HEK293T (cell line): ENCODE data around the gene SLC1A4.

Experiments
- CTCF ChIA-PET: fragments of 350-600 bp; formaldehyde crosslinking; extraction: SDS; loops from one replicate; lab custom pipeline; 2021; ENCODE audit warnings: antibody characterized with exemption, inconsistent platforms; lab: Yijun Ruan, JAX
- POLR2A ChIA-PET: fragments of 350-600 bp; formaldehyde crosslinking; extraction: SDS; loops from one replicate; lab custom pipeline; 2020; ENCODE audit warnings: antibody characterized with exemption, inconsistent platforms; lab: Yijun Ruan, JAX
- DNase-seq: peaks from one replicate; pipeline ENCODE4 v3.0.0; 2012; ENCODE audit warnings: mixed read lengths; ENCODE audit errors: extremely low spot score
- ARNT ChIP-seq: fragments of 450-650 bp; IDR thresholded peaks from 2 replicates; pipeline ENCODE4 v1.6.1; 2017; ENCODE audit warnings: mild to moderate bottlenecking
- BHLHE40 ChIP-seq: fragments of 450-650 bp; IDR thresholded peaks from 2 replicates; pipeline ENCODE4 v1.6.1; 2016; ENCODE audit warnings: mild to moderate bottlenecking, moderate library complexity, borderline replicate concordance
- CTBP1 ChIP-seq: fragments of 450-650 bp; IDR thresholded peaks from 2 replicates; pipeline ENCODE4 v1.6.1; 2016; ENCODE audit warnings: borderline replicate concordance
- ELF4 ChIP-seq: fragments of 450-650 bp; IDR thresholded peaks from 2 replicates; pipeline ENCODE4 v1.6.1; 2017; ENCODE audit warnings: antibody characterized with exemption
- FOXA1 ChIP-seq: fragments of 450-650 bp; IDR thresholded peaks from 2 replicates; pipeline ENCODE4 v1.6.1; 2016; ENCODE audit warnings: mild to moderate bottlenecking
- FOXK2 ChIP-seq: fragments of 450-650 bp; IDR thresholded peaks from 2 replicates; pipeline ENCODE4 v1.6.1; 2016; ENCODE audit warnings: mild to moderate bottlenecking
- FOXM1 ChIP-seq: fragments of 450-650 bp; IDR thresholded peaks from 2 replicates; pipeline ENCODE4 v1.6.1; 2017; ENCODE audit warnings: mild to moderate bottlenecking, borderline replicate concordance
- HDGF ChIP-seq: fragments of 450-650 bp; IDR thresholded peaks from 2 replicates; pipeline ENCODE4 v1.6.1; 2017; ENCODE audit warnings: antibody characterized with exemption, borderline replicate concordance
- L3MBTL2 ChIP-seq: fragments of 450-650 bp; conservative IDR thresholded peaks from 2 replicates; pipeline ENCODE4 v1.6.1; 2016; ENCODE audit warnings: mild to moderate bottlenecking
- LEF1 ChIP-seq: fragments of 450-650 bp; IDR thresholded peaks from 2 replicates; pipeline ENCODE4 v1.6.1; 2017; ENCODE audit warnings: mild to moderate bottlenecking, borderline replicate concordance
- NFRKB ChIP-seq: fragments of 450-650 bp; IDR thresholded peaks from 2 replicates; pipeline ENCODE4 v1.6.1; 2016; ENCODE audit warnings: mild to moderate bottlenecking, moderate library complexity
- SP1 ChIP-seq: fragments of 450-650 bp; IDR thresholded peaks from 2 replicates; pipeline ENCODE4 v1.6.1; 2017
- SUZ12 ChIP-seq: fragments of 450-650 bp; IDR thresholded peaks from 2 replicates; pipeline ENCODE4 v1.6.1; 2016; ENCODE audit warnings: mild to moderate bottlenecking
- TARDBP ChIP-seq: fragments of 450-650 bp; IDR thresholded peaks from 2 replicates; pipeline ENCODE4 v1.6.1; 2016
- ZNF384 ChIP-seq: fragments of 450-650 bp; IDR thresholded peaks from 2 replicates; pipeline ENCODE4 v1.6.1; 2016
- TF ChIP-seq, protein P1 (sequence below): fragments of 450-650 bp; IDR thresholded peaks from 2 replicates; pipeline ENCODE4 v1.6.1; 2016

The SLC1A4 gene

GRCh38 chr2:65026704-65027464 is 37.7 kb downstream of the SLC1A4 start:
- no peak for DNase-seq
- ChIA-PET POLR2A (no interaction called here), CTCF (no interaction called here)
- TF ChIP-seq FOXA1: no peak
- no peak for TF ChIP-seq BHLHE40
- TF ChIP-seq ZNF384: no peak
- no peak for TF ChIP-seq NFRKB
- TF ChIP-seq, protein P1, sequence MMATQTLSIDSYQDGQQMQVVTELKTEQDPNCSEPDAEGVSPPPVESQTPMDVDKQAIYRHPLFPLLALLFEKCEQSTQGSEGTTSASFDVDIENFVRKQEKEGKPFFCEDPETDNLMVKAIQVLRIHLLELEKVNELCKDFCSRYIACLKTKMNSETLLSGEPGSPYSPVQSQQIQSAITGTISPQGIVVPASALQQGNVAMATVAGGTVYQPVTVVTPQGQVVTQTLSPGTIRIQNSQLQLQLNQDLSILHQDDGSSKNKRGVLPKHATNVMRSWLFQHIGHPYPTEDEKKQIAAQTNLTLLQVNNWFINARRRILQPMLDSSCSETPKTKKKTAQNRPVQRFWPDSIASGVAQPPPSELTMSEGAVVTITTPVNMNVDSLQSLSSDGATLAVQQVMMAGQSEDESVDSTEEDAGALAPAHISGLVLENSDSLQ: no peak
- no peak for TF ChIP-seq LEF1
- no peak for TF ChIP-seq TARDBP
- TF ChIP-seq FOXK2: no peak

- POLR2A ChIA-PET: no interaction called here
- DNase-seq: no peak
- CTCF ChIA-PET: no interaction called here
- TF ChIP-seq CTBP1 (no peak), HDGF (no peak), SUZ12 (no peak), FOXA1 (no peak), BHLHE40 (no peak), FOXK2 (no peak), LEF1 (no peak)
- TF ChIP-seq, protein P1: no peak
Observed at GRCh38 chr2:65027616-65028244, 38.5 kb downstream of the SLC1A4 start.

- ChIA-PET POLR2A (interaction anchor here (0.8 kb wide), 1 partner anchor 113 kb away, joined by 3 read pairs; no protein-coding TSS in a partner anchor), CTCF (interaction anchor here (0.6 to 3.0 kb wide), 2 partner anchors 110 to 112 kb away, joined by 3 to 11 read pairs; no protein-coding TSS in a partner anchor)
- TF ChIP-seq SP1: no peak
- TF ChIP-seq, protein P1: no peak
- TF ChIP-seq L3MBTL2: no peak
- no peak for TF ChIP-seq TARDBP
- TF ChIP-seq LEF1: no peak
- no peak for TF ChIP-seq HDGF
- no peak for TF ChIP-seq FOXK2
- TF ChIP-seq ZNF384: no peak
- TF ChIP-seq SUZ12: no peak
- TF ChIP-seq FOXA1: no peak
- TF ChIP-seq NFRKB: no peak
- DNase-seq: no peak
Observed at GRCh38 chr2:65030476-65031332, 41.5 kb downstream of the SLC1A4 start.

- ChIA-PET POLR2A (interaction anchor here (0.8 kb wide), 1 partner anchor 114 kb away, joined by 3 read pairs; no protein-coding TSS in a partner anchor), CTCF (interaction anchor here (0.6 to 3.0 kb wide), 2 partner anchors 111 to 113 kb away, joined by 3 to 11 read pairs; no protein-coding TSS in a partner anchor)
- no peak for TF ChIP-seq L3MBTL2
- TF ChIP-seq ZNF384: no peak
- TF ChIP-seq SUZ12: no peak
- no peak for TF ChIP-seq CTBP1
- no peak for TF ChIP-seq FOXA1
- no peak for TF ChIP-seq TARDBP
- TF ChIP-seq SP1: no peak
- no peak for TF ChIP-seq FOXK2
- no peak for TF ChIP-seq HDGF
- TF ChIP-seq BHLHE40: no peak
- no peak for DNase-seq
Observed at GRCh38 chr2:65031341-65032018, 42.3 kb downstream of the SLC1A4 start.

- TF ChIP-seq FOXK2 (no peak), NFRKB (no peak), FOXM1 (no peak), SP1 (no peak), ELF4 (no peak), BHLHE40 (no peak), HDGF (no peak), ZNF384 (no peak), ARNT (no peak), FOXA1 (no peak), CTBP1 (no peak), L3MBTL2 (no peak), LEF1 (no peak)
- TF ChIP-seq, protein P1: no peak
- POLR2A ChIA-PET: no interaction called here
- DNase-seq: no peak
Observed at GRCh38 chr2:65032019-65032975, 43.1 kb downstream of the SLC1A4 start.

More at GRCh38 chr2:65032019-65032975, 43.1 kb downstream of the SLC1A4 start:
- CTCF ChIA-PET: interaction anchor here (3.0 kb wide), 1 partner anchor 114 kb away, joined by 11 read pairs; no protein-coding TSS in a partner anchor
